22Rv1 (cell line): ENCODE results near the gene CEBPA.

ENCODE experiments used
- H3K27ac ChIP-seq: fragments of 450-650 bp; 2 replicates; pipeline ENCODE4 v1.5.1; 2017
- CTCF ChIP-seq: fragments of 450-650 bp; IDR thresholded peaks from 2 replicates; pipeline ENCODE4 v1.5.1; 2017; ENCODE audit warnings: mild to moderate bottlenecking
- ZFX ChIP-seq: fragments of 450-650 bp; IDR thresholded peaks from 2 replicates; pipeline ENCODE4 v1.6.1; 2017; ENCODE audit warnings: antibody characterized with exemption, borderline replicate concordance

CEBPA gene

GRCh38 chr19:33334271-33334670 is 31.9 kb upstream of the CEBPA start:
- H3K27ac ChIP-seq, result no peak overlapping the region
- TF ChIP-seq CTCF (no peak), ZFX (no peak)

- TF ChIP-seq CTCF, result no peak
- TF ChIP-seq ZFX, result no peak
- no peak overlapping the region for H3K27ac ChIP-seq
Measured at GRCh38 chr19:33333642-33334041, 31.3 kb upstream of the CEBPA start.

GRCh38 chr19:33333151-33333550 is 30.8 kb upstream of the CEBPA start:
- no peak overlapping the region for H3K27ac ChIP-seq
- TF ChIP-seq ZFX (no peak), CTCF (no peak)

- TF ChIP-seq ZFX (no peak), CTCF (no peak)
- no peak overlapping the region for H3K27ac ChIP-seq
Measured at GRCh38 chr19:33332248-33332647, 29.9 kb upstream of the CEBPA start.

- no peak for TF ChIP-seq ZFX
- TF ChIP-seq CTCF, result no peak
- no peak overlapping the region for H3K27ac ChIP-seq
Measured at GRCh38 chr19:33329736-33330135, 27.4 kb upstream of the CEBPA start.

- H3K27ac ChIP-seq, result no peak overlapping the region
- TF ChIP-seq ZFX (no peak), CTCF (no peak)
Measured at GRCh38 chr19:33329060-33329459, 26.7 kb upstream of the CEBPA start.

- no peak overlapping the region for H3K27ac ChIP-seq
- TF ChIP-seq ZFX, result no peak
- no peak for TF ChIP-seq CTCF
Measured at GRCh38 chr19:33325920-33326319, 23.6 kb upstream of the CEBPA start.
